ENCODE data around the gene C11orf97.

GRCh38 chr11:94560834-94561233, 48.6 kb downstream of the C11orf97 start:
- TF ChIP-seq CTCF (IDR thresholded peaks at IDR 0.05) (no peak), ZFX (IDR thresholded peaks at IDR 0.05; ENCODE audit: borderline replicate concordance) (no peak)

Measured in 22Rv1 (cell line).